Activated CD8-positive, alpha-beta memory T cell treated with anti-CD3 and anti-CD28 coated beads, Interleukin-2, amount 10 ng/mL, durations not matched to agents 7 days and 5 days (primary cell): Measurements from ENCODE around the gene HELZ. TPM values are rescaled to one million over a fixed set of nuclear protein-coding genes. Genes with fewer than 3 reads are reported as not detected.

Experiments used
- ATAC-seq: fragments of 150-1000 bp; cut with Tn5 transposase; one replicate; pipeline ENCODE4 v1.10.0; 2021; ENCODE audit warnings: moderate library complexity
- CTCF ChIA-PET: fragments of 350-600 bp; sonication (Branson Sonifier 250); formaldehyde crosslinking; loops from one replicate; lab custom pipeline; 2021; ENCODE audit warnings: antibody characterized with exemption; lab: Charles Lee
- DNase-seq: peaks from one replicate; pipeline ENCODE4 v3.0.0-alpha.2; 2020
- H3K27ac Mint-ChIP-seq: one replicate; pipeline ENCODE4 v1.8.0; 2021; ENCODE audit warnings: mild to moderate bottlenecking, mixed read lengths
- H3K27me3 Mint-ChIP-seq: one replicate; pipeline ENCODE4 v1.8.0; 2021; ENCODE audit warnings: mixed read lengths
- H3K36me3 Mint-ChIP-seq: one replicate; pipeline ENCODE4 v1.8.0; 2021; ENCODE audit warnings: mild to moderate bottlenecking, mixed read lengths
- H3K4me1 Mint-ChIP-seq: one replicate; pipeline ENCODE4 v1.8.0; 2021; ENCODE audit warnings: mixed read lengths
- H3K4me3 Mint-ChIP-seq: one replicate; pipeline ENCODE4 v1.8.0; 2021; ENCODE audit warnings: mild to moderate bottlenecking, moderate library complexity, mixed read lengths
- H3K9me3 Mint-ChIP-seq: one replicate; pipeline ENCODE4 v1.8.0; 2022; ENCODE audit warnings: low read depth, mixed read lengths
- total RNA-seq, 2 experiments: library from RNA; stranded (reverse); gene quantifications; one replicate each; pipeline ENCODE4 v1.2.3, GENCODE V29; 2021

Gene HELZ
- total RNA-seq, 2 experiments from 2014 or later: 77.5 to 102 TPM

DNA sequence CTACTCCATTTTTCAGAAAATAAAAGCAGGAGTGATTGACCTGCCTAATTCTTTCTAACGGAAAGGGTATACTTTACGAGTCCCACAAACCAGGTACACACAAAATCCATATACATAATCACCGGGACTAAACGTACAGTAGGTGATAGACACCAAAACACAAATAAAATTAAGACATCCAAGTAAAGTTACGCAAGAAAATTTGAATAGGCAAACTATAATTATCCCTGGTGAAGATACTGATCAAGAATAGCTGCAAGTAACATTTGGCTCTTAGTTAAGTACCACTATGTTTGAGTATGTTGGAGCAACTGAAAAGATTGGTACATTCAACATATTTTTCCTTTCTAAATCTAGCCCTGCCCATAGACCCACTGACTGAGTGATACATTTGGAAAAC is 1.7 kb downstream of the HELZ start:
- Mint-ChIP-seq H3K4me3 (peak overlapping the region; percentile 85), H3K27me3 (no peaks in the 10 kb centered on the region), H3K27ac (no peak overlapping the region), H3K9me3 (no peaks in the 10 kb centered on the region), H3K4me1 (peaks cover 63% of the 10 kb centered on the region), H3K36me3 (peaks cover 40% of the 10 kb centered on the region)
- CTCF ChIA-PET: interaction anchor here (1.3 to 1.6 kb wide), 3 partner anchors 22 to 88 kb away, joined by 3 to 5 read pairs (median 4); no protein-coding TSS in a partner anchor
- ATAC-seq: no peak
- DNase-seq: no peak

DNA sequence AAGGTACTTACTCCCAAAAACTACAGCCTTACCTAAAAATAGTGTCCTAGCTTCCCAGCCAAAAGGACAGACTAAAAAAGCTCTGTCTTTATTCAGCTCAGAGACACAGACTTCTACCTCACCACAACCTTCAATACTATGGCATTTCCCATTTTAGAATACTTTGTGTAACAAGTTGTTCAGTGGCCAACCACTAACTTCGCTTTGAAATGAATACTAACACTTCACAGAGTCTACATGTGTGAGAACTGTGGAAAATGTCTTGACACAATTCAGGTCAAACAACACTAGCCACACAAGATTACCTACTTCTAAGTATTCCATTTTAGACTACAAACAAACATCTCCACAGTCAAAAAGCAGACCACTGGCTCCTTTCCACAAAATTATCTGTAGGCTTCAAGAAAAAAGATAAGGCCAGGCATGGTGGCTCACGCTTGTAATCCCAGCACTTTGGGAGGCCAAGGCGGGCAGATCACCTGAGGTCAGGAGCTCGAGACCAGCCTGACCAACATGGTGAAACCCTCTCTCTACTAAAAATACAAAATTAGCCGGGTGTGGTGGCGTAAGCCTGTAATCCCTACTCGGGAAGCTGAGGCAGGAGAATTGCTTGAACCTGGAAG is 3.2 kb downstream of the HELZ start:
- DNase-seq (no peak), ATAC-seq (no peak)
- Mint-ChIP-seq H3K4me1 (peaks cover 51% of the 10 kb centered on the region), H3K27me3 (no peaks in the 10 kb centered on the region), H3K36me3 (peaks cover 44% of the 10 kb centered on the region), H3K4me3 (peak overlapping the region; percentile 39), H3K9me3 (no peaks in the 10 kb centered on the region), H3K27ac (peak overlapping the region; percentile 57)
- CTCF ChIA-PET: no interaction called here

DNA sequence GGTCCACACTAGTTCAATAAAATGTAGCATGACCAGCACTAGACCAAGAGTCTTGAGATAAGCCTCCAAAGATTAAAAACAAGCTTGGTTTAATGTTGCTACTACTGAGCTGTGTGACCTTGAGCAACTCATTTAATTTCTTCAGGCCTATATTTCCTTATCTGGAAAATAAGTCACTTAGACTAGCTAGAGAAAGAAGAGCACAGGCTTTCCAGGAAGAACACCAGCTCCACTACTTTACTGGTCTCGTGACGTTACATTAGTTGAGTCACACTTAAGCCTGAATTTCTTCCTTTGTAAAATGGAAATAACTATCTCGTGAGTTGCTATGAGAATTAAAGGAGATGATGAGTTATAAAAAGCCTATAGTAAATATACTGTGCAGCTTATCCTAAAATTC is 5.4 kb downstream of the HELZ start:
- H3K36me3 Mint-ChIP-seq: peaks cover 60% of the 10 kb centered on the region
- DNase-seq (no peak), ATAC-seq (no peak)
- no peaks in the 10 kb centered on the region for H3K27me3 Mint-ChIP-seq
- no peak overlapping the region for H3K4me3 Mint-ChIP-seq
- no peak overlapping the region for H3K27ac Mint-ChIP-seq
- CTCF ChIA-PET: interaction anchor here (1.1 to 1.5 kb wide), 4 partner anchors 13 to 54 kb away, joined by 4 to 6 read pairs (median 4); no protein-coding TSS in a partner anchor
- H3K4me1 Mint-ChIP-seq: peaks cover 46% of the 10 kb centered on the region
- no peaks in the 10 kb centered on the region for H3K9me3 Mint-ChIP-seq

DNA sequence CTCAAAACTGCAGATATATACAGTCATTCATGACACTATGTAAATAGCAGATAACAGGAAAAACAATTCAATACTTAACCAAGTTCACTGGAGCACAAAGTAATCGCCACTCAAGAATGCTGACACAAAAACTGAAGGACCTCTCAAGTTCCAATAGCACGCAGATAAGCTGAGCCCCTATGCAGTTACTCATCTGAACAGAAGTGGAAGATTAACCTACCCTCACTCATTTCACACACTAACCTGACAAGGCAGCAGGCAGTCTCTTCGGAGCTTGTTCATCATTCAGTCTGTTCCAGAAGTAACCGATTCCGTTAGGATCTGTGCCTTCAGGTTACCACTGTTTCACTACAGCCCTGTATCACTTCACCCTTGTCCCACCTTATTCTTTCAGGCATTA is 6.0 kb downstream of the HELZ start:
- Mint-ChIP-seq H3K27me3 (no peaks in the 10 kb centered on the region), H3K4me3 (no peak overlapping the region), H3K27ac (no peak overlapping the region), H3K9me3 (no peaks in the 10 kb centered on the region), H3K36me3 (peaks cover 64% of the 10 kb centered on the region), H3K4me1 (peaks cover 49% of the 10 kb centered on the region)
- DNase-seq: no peak
- CTCF ChIA-PET: interaction anchor here (1.1 to 1.5 kb wide), 4 partner anchors 14 to 55 kb away, joined by 4 to 6 read pairs (median 4); no protein-coding TSS in a partner anchor
- no peak for ATAC-seq

DNA sequence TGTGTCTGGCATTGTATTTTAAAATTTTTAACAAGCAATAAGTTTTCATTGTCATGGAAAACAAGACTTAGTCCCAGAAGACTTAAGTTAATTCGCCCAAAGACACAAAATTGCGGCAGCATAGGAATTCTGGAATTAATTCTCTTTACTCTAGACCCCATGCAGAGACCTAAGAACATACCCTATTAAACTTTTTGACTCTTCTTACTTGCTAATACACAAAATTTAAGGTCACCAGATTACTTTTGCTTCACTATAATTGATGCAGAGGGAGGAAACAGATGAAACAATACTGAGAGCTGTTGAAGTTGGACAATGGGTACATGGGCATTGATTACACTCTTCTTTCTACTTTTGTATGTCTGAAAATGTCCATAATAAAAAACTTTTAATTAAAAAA is 12.6 kb downstream of the HELZ start:
- H3K36me3 Mint-ChIP-seq: peaks cover 59% of the 10 kb centered on the region
- no peak overlapping the region for H3K27ac Mint-ChIP-seq
- no peaks in the 10 kb centered on the region for H3K9me3 Mint-ChIP-seq
- no peaks in the 10 kb centered on the region for H3K27me3 Mint-ChIP-seq
- peaks cover 6% of the 10 kb centered on the region for H3K4me1 Mint-ChIP-seq
- H3K4me3 Mint-ChIP-seq: no peak overlapping the region
- CTCF ChIA-PET: interaction anchor here (1.1 to 2.0 kb wide), 2 partner anchors 12 to 61 kb away, joined by 3 to 6 read pairs; no protein-coding TSS in a partner anchor
- ATAC-seq (no peak), DNase-seq (no peak)

DNA sequence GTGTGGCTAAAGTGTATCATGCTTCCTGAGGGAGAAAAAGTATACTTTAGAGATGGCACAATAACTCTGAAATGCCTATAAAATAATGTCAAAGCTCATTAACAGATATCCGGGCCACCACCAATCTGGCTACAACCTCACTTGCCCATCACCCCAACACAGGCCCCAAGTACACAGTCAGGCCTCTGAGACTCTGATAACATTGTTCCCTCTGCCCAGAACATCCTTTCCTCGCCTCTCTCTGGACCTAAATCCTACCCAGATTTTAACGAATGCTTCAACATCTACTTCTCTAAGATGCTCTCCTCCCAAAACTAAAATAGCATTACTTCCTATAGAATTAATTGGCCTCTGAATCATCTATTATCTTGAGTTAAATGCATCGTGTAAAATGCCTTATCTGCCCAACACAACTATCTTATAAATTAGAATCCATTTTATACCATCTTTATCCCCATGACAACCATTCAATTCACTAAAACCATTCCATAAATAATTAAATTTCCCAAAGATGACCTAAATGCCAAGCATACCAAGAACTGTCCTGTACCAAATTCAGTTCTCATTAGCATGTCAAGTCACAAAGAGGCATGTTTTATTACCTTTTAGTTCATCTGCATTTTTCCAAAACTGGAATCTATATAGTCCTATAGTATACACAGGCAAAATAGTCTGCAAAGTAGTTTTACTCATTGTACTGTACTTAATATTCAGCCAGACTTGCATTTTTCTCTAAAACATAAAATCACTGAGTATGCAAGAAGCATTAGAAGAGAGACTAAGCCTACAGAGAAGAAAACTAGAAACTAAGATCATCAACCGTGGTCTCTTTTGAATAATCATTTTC is 15.7 kb downstream of the HELZ start:
- CTCF ChIA-PET: interaction anchor here (0.9 to 1.1 kb wide), 2 partner anchors 59 to 62 kb away, joined by 3 read pairs; no protein-coding TSS in a partner anchor
- DNase-seq (no peak), ATAC-seq (no peak)
- no peaks in the 10 kb centered on the region for H3K27me3 Mint-ChIP-seq
- no peak overlapping the region for H3K4me3 Mint-ChIP-seq
- peaks cover 10% of the 10 kb centered on the region for H3K4me1 Mint-ChIP-seq
- peak overlapping the region; percentile 8 for H3K27ac Mint-ChIP-seq
- H3K36me3 Mint-ChIP-seq: peaks cover 60% of the 10 kb centered on the region
- H3K9me3 Mint-ChIP-seq: no peaks in the 10 kb centered on the region

DNA sequence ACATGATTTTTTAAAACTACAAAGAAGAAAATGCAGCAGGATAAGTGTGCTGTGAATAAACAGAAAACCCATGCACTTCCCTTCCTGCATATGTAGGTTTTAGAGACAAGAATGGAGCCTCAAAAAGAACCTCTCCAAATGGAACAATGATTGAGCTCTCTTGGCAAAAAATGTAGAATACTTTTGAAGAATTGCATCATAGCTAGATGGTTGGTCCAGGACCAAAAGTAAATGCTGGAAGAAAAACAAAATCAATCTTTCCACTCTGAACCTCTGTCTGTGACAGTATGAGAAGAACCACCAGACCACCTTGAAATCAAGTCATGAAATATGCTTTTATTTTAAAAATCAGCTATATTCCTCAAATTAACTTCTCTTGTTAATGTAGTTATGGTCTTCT is 17.5 kb downstream of the HELZ start:
- H3K27me3 Mint-ChIP-seq: no peaks in the 10 kb centered on the region
- DNase-seq (no peak), ATAC-seq (no peak)
- H3K4me1 Mint-ChIP-seq: peaks cover 18% of the 10 kb centered on the region
- no peaks in the 10 kb centered on the region for H3K9me3 Mint-ChIP-seq
- H3K4me3 Mint-ChIP-seq: no peak overlapping the region
- H3K27ac Mint-ChIP-seq: no peak overlapping the region
- H3K36me3 Mint-ChIP-seq: peaks cover 62% of the 10 kb centered on the region
- CTCF ChIA-PET: interaction anchor here (0.7 kb wide), 1 partner anchor 13 kb away, joined by 4 read pairs; no protein-coding TSS in a partner anchor

DNA sequence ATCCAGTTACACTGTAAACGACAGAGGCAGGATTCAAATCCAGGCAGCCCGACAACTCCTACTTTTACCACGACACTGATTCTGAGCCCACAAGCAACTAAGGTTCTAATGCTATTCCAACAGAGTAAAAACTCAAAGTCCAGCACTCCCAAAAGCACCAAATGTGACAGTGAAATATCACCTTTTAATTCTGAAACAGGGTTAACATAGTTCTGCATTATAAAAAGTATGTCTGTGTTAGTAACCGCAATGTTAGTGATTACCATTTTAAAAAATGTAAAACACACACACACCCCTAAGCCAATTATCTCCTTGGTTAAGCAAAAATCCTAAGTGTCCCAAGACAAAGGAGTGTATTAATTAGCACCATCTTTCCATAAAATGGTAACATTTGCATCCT is 19.7 kb downstream of the HELZ start:
- Mint-ChIP-seq H3K27ac (no peak overlapping the region), H3K9me3 (no peaks in the 10 kb centered on the region), H3K36me3 (peaks cover 54% of the 10 kb centered on the region), H3K4me1 (peaks cover 22% of the 10 kb centered on the region), H3K4me3 (no peak overlapping the region), H3K27me3 (no peaks in the 10 kb centered on the region)
- DNase-seq (no peak), ATAC-seq (no peak)
- CTCF ChIA-PET: no interaction called here

DNA sequence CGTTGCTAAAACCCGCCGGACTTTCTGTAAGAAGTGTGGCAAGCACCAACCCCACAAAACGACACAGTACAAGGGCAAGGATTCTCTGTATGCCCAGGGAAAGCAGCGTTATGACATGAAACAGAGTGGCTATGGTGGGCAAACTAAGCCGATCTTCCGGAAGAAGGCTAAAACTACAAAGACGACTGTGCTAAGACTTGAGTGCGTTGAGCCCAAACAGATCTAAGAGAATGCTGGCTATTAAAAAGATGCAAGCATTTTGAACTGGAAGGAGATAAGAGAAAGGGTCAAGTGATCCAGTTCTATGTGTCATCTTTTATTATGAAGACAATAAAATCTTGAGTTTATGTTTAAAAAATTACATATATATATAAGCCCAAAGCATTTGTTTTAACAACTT is 20.3 kb downstream of the HELZ start:
- DNase-seq: no peak
- no peak overlapping the region for H3K27ac Mint-ChIP-seq
- H3K4me1 Mint-ChIP-seq: peaks cover 24% of the 10 kb centered on the region
- no peaks in the 10 kb centered on the region for H3K9me3 Mint-ChIP-seq
- no peaks in the 10 kb centered on the region for H3K27me3 Mint-ChIP-seq
- H3K4me3 Mint-ChIP-seq: no peak overlapping the region
- no peak for ATAC-seq
- CTCF ChIA-PET: interaction anchor here (0.9 kb wide), 1 partner anchor 34 kb away, joined by 4 read pairs; no protein-coding TSS in a partner anchor
- peaks cover 54% of the 10 kb centered on the region for H3K36me3 Mint-ChIP-seq

DNA sequence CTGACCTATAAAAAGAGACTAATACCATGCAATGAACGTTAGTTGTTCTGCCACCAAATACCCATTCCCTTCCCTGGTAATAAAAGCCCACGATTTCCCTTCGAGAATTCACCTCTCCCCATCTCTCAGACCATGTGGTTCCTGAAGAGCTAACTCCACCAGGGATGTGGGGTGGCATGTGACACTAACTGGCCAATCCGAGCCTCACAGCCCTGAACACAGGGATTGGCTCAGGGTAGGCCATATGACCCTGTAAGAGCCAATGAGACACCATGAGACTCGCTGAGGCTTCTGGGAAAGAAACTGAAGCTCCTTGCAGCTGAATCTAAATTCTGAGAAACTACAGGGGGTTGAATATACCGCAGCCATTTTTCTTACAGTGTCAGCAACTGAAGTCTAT is 21.1 kb downstream of the HELZ start:
- Mint-ChIP-seq H3K4me1 (peaks cover 27% of the 10 kb centered on the region), H3K36me3 (peaks cover 46% of the 10 kb centered on the region), H3K4me3 (no peak overlapping the region), H3K27me3 (no peaks in the 10 kb centered on the region), H3K9me3 (no peaks in the 10 kb centered on the region), H3K27ac (no peak overlapping the region)
- ATAC-seq: peak; percentile 58
- CTCF ChIA-PET: interaction anchor here (0.5 to 0.9 kb wide), 3 partner anchors 35 to 66 kb away, joined by 3 to 4 read pairs (median 3); no protein-coding TSS in a partner anchor
- DNase-seq: peak; percentile 42

DNA sequence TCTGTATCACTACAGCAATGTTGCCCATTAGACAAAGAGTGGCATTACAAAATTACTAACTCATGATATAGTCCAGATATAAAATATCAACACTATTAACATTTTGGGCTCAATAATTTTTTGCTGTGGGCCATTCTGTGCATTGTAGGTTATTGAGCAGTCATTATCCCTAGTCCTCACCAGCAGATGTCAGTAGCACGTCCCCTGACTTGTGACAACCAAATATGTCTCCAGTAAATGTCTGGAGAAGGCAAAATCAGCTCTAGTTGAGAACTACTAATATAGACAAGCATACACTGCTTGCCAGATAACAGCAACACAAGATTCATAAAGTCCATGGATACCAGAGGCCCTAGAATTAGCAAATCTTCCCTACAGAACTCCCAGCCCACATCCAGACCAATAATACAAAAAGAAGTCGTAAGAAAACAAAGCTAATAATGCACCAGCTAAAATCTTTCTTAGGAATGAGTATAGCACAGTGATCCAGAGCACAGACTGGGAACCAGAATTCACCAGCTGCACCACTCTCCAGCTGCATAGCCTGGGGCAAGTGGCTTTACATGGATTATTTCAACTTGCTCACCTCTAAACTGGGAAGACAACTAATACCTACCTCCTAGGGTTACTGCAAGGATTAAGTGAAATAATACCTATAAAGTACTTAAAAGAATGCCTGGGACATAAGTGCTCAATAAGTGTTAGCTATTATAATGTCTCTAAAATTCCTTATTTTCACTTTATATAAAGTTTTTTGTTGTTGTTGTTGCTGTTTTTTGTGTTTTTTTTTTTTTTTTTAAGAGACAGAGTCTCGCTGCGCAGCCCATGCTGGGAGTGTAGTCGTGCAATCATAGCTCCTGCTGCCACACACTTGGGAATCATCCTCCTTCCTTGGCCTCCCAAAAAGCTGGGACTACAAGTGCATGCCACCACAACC is 23.7 kb downstream of the HELZ start:
- ATAC-seq: peak; percentile 61
- H3K27me3 Mint-ChIP-seq: no peaks in the 10 kb centered on the region
- H3K4me1 Mint-ChIP-seq: peaks cover 23% of the 10 kb centered on the region
- CTCF ChIA-PET: interaction anchor here (0.6 to 4.1 kb wide), 12 partner anchors 11 to 136 kb away, joined by 3 to 43 read pairs (median 4); no protein-coding TSS in a partner anchor
- H3K36me3 Mint-ChIP-seq: peaks cover 36% of the 10 kb centered on the region
- H3K27ac Mint-ChIP-seq: no peak overlapping the region
- peak; percentile 48 for DNase-seq
- H3K4me3 Mint-ChIP-seq: no peak overlapping the region
- no peaks in the 10 kb centered on the region for H3K9me3 Mint-ChIP-seq

DNA sequence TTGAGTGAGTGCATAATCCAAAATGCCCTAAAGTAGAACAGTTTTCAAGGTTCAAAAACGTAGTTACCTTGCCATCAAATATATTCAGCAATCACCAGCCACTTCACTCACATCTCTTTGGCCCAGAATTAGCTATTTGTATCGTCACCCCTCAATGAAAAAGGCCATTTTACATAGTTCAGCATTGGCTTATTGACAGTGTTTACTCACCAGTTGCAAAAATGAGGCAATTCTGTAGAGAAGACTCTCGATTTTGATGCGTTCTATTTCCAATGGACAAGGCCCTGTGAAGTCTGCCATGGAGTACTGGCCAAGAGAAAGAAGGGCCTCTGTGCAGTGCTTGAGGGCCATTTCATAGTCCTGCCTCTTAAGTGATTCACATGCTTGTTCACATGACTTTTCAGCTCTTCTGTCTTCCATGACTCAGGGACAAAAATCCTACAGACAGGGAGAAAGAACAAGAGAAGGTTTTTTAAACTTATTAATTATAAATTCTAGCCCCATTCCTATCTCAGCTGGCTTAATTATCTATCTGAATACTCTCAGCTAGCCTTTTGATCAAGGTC is 26.5 kb downstream of the HELZ start:
- CTCF ChIA-PET: interaction anchor here (1.2 to 1.4 kb wide), 2 partner anchors 12 to 72 kb away, joined by 3 read pairs; no protein-coding TSS in a partner anchor
- Mint-ChIP-seq H3K27me3 (no peaks in the 10 kb centered on the region), H3K9me3 (no peaks in the 10 kb centered on the region), H3K27ac (no peak overlapping the region), H3K4me1 (peaks cover 14% of the 10 kb centered on the region), H3K4me3 (no peak overlapping the region), H3K36me3 (peaks cover 20% of the 10 kb centered on the region)
- ATAC-seq: no peak
- no peak for DNase-seq
